A549 (cell line): ENCODE measurements around the gene C3orf85.

Source experiments
- CTCF ChIP-seq: fragments of >200 bp; sonication (Bioruptor Twin); formaldehyde crosslinking; IDR thresholded peaks from 3 replicates; pipeline ENCODE4 v1.5.1; 2016
- JUNB ChIP-seq: fragments of >200 bp; sonication (Bioruptor Twin); formaldehyde crosslinking; IDR thresholded peaks from 2 replicates; pipeline ENCODE4 v1.6.1; 2016
- MAX ChIP-seq: IDR thresholded peaks from 2 replicates; pipeline ENCODE4 v1.6.1; 2012
- RFX5 ChIP-seq: fragments of 450-650 bp; IDR thresholded peaks from 2 replicates; pipeline ENCODE4 v1.7.1; 2014; ENCODE audit warnings: antibody characterized with exemption, mild to moderate bottlenecking, moderate library complexity
- RNF2 ChIP-seq: fragments of 200-600 bp; sonication (generic); IDR thresholded peaks from 2 replicates; pipeline ENCODE4 v1.6.1; 2016; ENCODE audit warnings: low read depth, mild to moderate bottlenecking, antibody characterized with exemption, moderate library complexity, borderline replicate concordance

DNA sequence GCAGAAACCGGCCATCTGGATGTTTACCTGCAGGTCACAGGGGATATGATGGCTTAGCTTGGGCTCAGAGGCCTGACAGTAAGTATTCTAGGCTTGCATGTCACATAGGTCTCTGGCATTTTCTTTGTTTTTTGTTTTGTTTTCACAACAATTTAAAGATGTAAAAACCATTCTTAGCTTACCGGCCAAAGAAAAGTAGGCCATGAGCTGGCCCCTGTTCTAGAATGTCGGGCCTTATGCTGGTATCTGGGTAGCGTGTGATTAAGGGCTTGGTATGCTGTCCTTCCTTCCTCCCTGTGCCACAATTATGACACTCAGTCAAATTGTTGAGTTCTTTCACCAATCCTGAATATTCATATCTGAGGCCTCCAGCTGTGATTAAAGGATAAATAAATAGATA is 40.2 kb downstream of the C3orf85 start:
- TF ChIP-seq MAX (no peak), JUNB (no peak), RNF2 (no peak), CTCF (no peak), RFX5 (no peak)
